ENCODE results near the gene TMEM107.

Gene TMEM107

GRCh38 chr17:8163978-8164814 is 12.0 kb downstream of the TMEM107 start:
- no peaks in the 10 kb centered on the region for H3K27me3 ChIP-seq (ENCODE audit: control insufficient read depth, insufficient read depth, low read length)
- peaks cover 30% of the 10 kb centered on the region for H3K79me2 ChIP-seq
- no peak overlapping the region for H3K4me3 ChIP-seq (ENCODE audit: low read depth, low read length)
- peaks cover 31% of the 10 kb centered on the region for H3K4me1 ChIP-seq
- H3K27ac ChIP-seq, result peak overlapping the region; percentile 100
- peak overlapping the region; percentile 93 for H2AFZ ChIP-seq
- TF ChIP-seq CTCF (IDR thresholded peaks at IDR 0.05), result no peak
- no peaks in the 10 kb centered on the region for H3K9me3 ChIP-seq (ENCODE audit: control insufficient read depth, low read length)
- no peak overlapping the region for H3K9ac ChIP-seq
- peak overlapping the region; percentile 67 for H3K4me2 ChIP-seq (ENCODE audit: low read length)
- H3K36me3 ChIP-seq (ENCODE audit: control insufficient read depth, insufficient read depth, low read length), result no peaks in the 10 kb centered on the region

- peak overlapping the region; percentile 47 for H3K4me3 ChIP-seq (ENCODE audit: low read depth, low read length)
- H3K36me3 ChIP-seq (ENCODE audit: control insufficient read depth, insufficient read depth, low read length), result no peaks in the 10 kb centered on the region
- no peaks in the 10 kb centered on the region for H3K9me3 ChIP-seq (ENCODE audit: control insufficient read depth, low read length)
- peak overlapping the region; percentile 53 for H3K9ac ChIP-seq
- H3K27ac ChIP-seq, result peak overlapping the region; percentile 100
- peak overlapping the region; percentile 67 for H3K4me2 ChIP-seq (ENCODE audit: low read length)
- H3K79me2 ChIP-seq, result peaks cover 27% of the 10 kb centered on the region
- H3K27me3 ChIP-seq (ENCODE audit: control insufficient read depth, insufficient read depth, low read length), result no peaks in the 10 kb centered on the region
- TF ChIP-seq CTCF (IDR thresholded peaks at IDR 0.05), result no peak
- peaks cover 34% of the 10 kb centered on the region for H3K4me1 ChIP-seq
- peak overlapping the region; percentile 93 for H2AFZ ChIP-seq
Measured at GRCh38 chr17:8162997-8163977, 12.9 kb downstream of the TMEM107 start.

GRCh38 chr17:8162233-8162996 is 13.8 kb downstream of the TMEM107 start, which contains the start of gene VAMP2:
Gene VAMP2 (minus strand): TSS chr17:8162948. CDS start chr17:8162879, 69 bp downstream.
- no peak for TF ChIP-seq CTCF (IDR thresholded peaks at IDR 0.05)
- H3K4me2 ChIP-seq (ENCODE audit: low read length), result peak within 1 kb of the TSS; percentile 99
- no peaks in the 10 kb centered on the region for H3K9me3 ChIP-seq (ENCODE audit: control insufficient read depth, low read length)
- no peaks in the 10 kb centered on the region for H3K36me3 ChIP-seq (ENCODE audit: control insufficient read depth, insufficient read depth, low read length)
- H2AFZ ChIP-seq, result peak within 1 kb of the TSS; percentile 93
- H3K27me3 ChIP-seq (ENCODE audit: control insufficient read depth, insufficient read depth, low read length), result no peaks in the 10 kb centered on the region
- H3K9ac ChIP-seq, result peak within 1 kb of the TSS; percentile 99
- H3K27ac ChIP-seq, result peak within 1 kb of the TSS; percentile 100
- H3K79me2 ChIP-seq, result peaks cover 23% of the 10 kb centered on the region
- H3K4me3 ChIP-seq (ENCODE audit: low read depth, low read length), result peak within 1 kb of the TSS; percentile 99
- peaks cover 35% of the 10 kb centered on the region for H3K4me1 ChIP-seq

- Histone ChIP-seq H3K4me3 (ENCODE audit: low read depth, low read length) (peak overlapping the region; percentile 99), H3K4me2 (ENCODE audit: low read length) (peak overlapping the region; percentile 99), H3K9ac (peak overlapping the region; percentile 99), H2AFZ (peak overlapping the region; percentile 61), H3K27ac (peak overlapping the region; percentile 100), H3K79me2 (peaks cover 21% of the 10 kb centered on the region), H3K9me3 (ENCODE audit: control insufficient read depth, low read length) (no peaks in the 10 kb centered on the region), H3K27me3 (ENCODE audit: control insufficient read depth, insufficient read depth, low read length) (no peaks in the 10 kb centered on the region), H3K4me1 (peaks cover 35% of the 10 kb centered on the region), H3K36me3 (ENCODE audit: control insufficient read depth, insufficient read depth, low read length) (no peaks in the 10 kb centered on the region)
- TF ChIP-seq CTCF (IDR thresholded peaks at IDR 0.05), result no peak
Measured at GRCh38 chr17:8161289-8162232, 14.6 kb downstream of the TMEM107 start.

All from parathyroid adenoma (tissue), 2 donors.